HG02763 (cell line): ENCODE measurements around the gene WNK1.
"Not testable (repeated sequence)": the region's sequence is repeated elsewhere in the genome, so short reads cannot be mapped to it uniquely, and the experiment has no call there.

Experiments used
- ATAC-seq: cut with Tn5 transposase; IDR thresholded peaks from one replicate; pipeline ENCODE4 v1.9.1; 2021; ENCODE audit warnings: mild to moderate bottlenecking, moderate library complexity; ENCODE audit not compliant: unreplicated experiment

Gene WNK1

DNA sequence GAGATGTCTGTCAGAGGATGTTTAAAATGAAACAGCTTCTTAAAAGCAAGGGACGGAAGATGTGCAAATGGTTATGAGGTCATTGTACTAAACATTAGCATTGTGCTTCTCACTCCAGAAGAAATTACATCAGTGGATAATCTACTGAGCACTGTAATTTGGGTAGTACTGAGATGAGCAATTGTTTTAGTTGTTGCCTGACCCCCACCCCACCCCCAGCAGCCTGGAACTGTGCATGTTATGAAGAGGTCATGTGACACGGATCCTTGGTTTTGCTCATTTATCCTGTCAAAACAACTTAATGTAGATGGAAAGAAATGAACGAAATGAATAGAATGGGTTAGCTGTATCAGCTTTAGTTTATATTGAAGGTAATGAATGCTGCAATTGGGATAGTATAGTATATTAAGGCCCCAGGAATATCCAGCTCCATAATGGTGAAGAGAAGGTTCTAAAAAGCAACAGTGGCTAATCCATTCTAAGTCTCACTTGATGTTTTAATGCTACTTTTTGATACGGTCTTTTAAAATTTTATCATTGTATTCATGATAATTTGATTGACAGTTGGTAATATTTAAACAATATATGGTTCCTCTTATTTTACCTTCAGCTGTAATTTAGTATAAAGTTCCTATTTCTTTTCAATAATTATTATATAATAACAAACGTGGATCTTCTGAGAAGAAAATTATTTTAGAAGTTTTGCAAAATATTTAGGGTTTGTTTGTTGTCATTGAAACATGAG lies 58.5 kb downstream of the WNK1 start:
- no peak for ATAC-seq

GRCh38 chr12:812950-813349 lies 60.6 kb downstream of the WNK1 start:
- no peak for ATAC-seq

- not testable (repeated sequence) for ATAC-seq
These were observed 65.1 kb downstream of the WNK1 start for GRCh38 chr12:817456-817855.

DNA sequence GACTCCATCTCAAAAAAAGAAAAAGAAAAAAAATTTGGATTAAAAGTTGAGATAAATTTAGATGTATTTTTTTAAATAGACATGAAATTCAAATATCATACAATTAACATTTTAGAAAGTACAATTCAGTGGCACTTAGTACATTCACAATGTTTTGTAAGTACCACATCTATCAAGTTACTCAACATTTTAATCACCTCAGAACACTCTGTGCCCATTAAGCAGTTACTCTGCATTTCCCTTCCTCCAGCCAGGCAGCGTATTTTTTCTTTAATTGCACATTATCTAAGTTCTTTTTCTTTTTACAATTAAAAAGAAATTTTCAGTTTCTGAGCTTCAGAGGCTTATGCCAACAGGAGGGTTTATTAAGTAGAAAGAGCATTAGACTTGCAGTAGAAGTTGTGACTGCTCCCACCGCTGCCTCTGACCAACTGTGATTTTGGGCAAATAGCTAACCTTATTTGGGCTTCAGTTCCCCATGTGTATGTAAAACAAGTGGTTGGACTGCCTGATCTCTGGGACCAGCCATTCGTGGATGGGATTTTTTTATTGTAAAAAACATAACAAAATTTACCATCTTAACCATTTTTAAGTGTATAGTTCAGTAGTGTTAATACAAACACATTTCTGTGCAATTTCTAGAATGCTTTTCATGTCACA lies 65.7 kb downstream of the WNK1 start:
- no peak for ATAC-seq

GRCh38 chr12:818733-819132 lies 66.4 kb downstream of the WNK1 start:
- ATAC-seq = no peak

DNA sequence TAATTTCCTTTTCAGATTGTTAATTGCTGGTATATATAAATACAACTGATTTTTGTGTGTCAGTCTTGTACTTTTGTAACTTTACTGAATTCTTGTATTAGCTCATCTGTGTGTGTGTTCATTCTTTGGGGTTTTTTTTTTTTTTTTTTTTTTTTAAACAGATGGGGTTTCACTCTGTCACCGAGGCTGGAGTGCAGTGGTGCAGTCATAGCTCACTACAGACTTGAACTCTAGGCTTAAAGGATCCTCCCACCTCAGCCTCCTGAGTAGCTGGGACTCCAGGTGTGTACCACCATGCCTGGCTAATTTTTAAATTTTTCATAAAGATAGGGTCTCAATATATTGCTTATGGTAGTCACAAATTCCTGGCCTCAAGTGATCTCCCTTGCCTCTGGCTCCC lies 68.0 kb downstream of the WNK1 start:
- no peak for ATAC-seq

DNA sequence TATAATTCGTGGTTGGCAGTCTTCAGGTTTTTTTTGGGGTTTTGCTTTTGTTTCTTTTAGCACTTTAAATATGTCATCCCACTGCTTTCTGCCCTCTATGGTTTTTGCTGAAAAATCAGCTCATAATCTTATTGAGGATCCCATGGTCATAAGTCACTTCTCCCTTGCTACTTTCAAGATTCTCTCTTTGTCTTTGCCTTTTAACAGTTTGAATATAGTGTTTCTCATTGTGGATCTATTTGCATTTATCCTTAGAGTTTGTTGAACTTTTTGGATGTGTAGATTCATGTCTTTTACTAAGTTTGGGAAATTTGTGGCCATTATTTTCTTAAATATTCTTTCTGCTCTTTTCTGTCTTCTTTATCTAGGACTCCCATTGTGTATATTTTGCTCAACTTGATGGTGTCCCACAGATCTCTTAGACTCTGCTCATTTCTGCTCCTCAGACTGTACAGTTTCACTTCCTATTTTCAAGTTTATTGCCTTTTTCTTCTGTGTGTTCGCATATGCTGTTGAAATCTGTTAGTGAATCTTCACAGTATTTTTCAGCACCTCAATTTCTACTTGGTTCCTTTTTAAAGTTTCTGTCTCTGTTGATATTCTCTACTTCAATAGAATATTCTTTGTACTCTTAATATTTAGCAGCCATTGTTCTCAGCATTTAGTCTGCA lies 70.8 kb downstream of the WNK1 start:
- peak; percentile 70 for ATAC-seq

DNA sequence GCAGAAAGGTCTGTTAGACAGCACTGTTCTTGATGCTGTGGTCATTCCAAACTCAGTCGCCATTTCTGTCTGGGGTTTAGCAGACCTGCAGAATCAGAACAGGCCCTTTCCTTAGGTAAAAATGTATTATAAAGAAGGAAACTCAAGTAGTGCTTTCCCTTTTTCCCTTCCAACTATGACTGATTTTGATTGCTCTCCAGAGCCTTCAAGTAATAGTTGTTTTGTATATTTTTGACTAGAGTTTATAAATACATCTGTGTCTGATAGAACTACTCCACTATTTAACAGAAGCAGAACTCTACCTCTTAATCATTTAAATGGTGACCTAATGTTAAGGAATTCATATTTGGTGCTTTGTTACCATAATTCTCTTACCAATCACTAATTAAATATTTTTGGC lies 74.0 kb downstream of the WNK1 start:
- no peak for ATAC-seq

- no peak for ATAC-seq
These were observed 76.5 kb downstream of the WNK1 start for GRCh38 chr12:828726-829395.

GRCh38 chr12:830111-830867 lies 77.9 kb downstream of the WNK1 start:
- no peak for ATAC-seq

DNA sequence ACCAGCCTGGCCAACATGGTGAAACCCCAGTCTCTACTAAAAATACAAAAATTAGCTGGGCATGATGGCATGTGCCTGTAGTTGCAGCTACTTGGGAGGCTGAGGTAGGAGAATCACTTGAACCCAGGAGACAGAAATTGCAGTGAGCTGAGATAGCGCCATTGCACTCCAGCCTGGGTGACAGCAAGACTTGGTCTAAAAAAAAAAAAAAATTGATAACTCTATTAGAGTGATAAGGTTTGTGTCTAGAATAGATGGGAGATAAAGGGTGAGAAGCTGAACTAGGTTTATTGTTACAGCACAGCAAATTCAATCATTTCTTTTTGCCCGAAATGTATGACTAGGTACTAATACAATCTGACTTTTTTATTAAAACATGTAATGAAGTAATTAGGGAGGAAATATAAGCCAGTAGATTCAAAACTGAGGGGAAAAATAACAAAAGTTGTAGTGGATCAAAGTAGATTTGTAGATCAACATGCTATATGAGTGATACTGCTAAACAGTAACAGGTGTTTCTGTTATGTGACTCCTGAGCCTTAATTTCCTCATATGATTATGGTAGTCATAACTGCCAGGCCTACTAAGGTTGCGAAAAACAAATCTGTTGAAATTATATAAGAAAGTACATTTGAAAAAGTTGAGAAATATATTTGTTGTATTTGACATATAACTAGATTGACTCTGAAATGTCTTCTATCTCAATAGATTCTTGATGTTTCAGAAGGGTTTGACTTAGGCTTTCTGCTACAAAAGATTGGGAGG lies 83.6 kb downstream of the WNK1 start:
- no peak for ATAC-seq

DNA sequence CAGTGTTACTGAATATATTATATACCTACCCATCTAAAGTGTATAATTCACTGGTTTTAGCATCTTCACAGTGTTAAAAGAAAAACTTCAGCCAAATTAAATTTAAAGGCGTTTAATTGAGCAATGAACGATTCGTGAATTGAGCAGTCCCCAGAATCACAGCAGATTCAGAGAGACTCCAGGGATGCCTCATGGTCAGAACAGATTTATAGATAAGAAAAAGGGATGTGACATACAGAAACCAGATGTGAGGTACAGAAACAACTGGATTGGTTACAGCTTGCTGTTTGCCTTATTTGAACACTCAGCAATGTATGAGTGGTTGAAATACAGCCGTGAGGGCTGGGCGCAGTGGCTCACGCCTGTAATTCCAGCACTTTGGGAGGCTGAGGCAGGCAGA lies 84.6 kb downstream of the WNK1 start:
- ATAC-seq = no peak

- ATAC-seq = no peak
These were observed 85.2 kb downstream of the WNK1 start for GRCh38 chr12:837548-837947.

DNA sequence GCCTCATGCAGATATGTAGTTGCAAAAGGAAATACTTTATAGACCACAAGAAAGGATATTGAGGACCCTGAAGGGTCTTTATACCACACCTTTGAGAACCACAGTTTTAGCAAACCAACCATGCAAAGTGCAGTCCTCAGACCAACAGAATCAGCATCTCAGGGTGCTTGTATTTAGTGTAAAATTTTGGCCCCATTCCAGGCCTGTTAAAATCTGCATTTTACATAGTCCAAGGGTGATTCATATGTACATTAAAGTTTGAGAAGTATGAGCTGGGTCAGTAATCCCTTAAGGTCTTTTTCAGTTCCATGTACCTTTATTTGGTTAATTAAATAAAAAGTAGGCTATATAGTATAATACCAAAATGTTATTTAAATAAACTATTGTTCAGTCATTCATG lies 91.2 kb downstream of the WNK1 start:
- no peak for ATAC-seq

DNA sequence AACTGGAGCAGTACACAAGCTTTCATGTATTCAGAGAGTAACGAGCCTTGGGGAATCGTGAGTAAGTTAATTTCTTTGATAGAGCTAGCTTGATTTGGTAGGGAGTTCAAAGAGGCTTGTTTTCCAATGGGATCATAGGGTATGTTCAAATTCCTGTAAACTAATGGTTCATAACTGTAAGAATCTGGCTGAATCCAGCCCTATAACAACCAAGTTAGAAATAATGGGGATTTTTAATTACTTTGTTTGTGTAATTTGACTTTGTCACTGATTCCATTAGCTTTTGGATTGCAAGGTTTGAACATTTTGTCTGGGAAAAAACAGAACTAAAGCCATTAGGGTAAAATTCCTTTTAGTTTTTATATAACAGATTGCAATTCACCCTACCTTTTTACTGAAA lies 94.0 kb downstream of the WNK1 start:
- no peak for ATAC-seq

- ATAC-seq = no peak
These were observed 95.9 kb downstream of the WNK1 start for GRCh38 chr12:848173-848865.

- ATAC-seq = no peak
These were observed 96.6 kb downstream of the WNK1 start for GRCh38 chr12:848882-849527.

GRCh38 chr12:849733-850437 lies 97.5 kb downstream of the WNK1 start:
- ATAC-seq = not testable (repeated sequence)
